ENCODE data around the gene CD44.

CD44 gene

DNA sequence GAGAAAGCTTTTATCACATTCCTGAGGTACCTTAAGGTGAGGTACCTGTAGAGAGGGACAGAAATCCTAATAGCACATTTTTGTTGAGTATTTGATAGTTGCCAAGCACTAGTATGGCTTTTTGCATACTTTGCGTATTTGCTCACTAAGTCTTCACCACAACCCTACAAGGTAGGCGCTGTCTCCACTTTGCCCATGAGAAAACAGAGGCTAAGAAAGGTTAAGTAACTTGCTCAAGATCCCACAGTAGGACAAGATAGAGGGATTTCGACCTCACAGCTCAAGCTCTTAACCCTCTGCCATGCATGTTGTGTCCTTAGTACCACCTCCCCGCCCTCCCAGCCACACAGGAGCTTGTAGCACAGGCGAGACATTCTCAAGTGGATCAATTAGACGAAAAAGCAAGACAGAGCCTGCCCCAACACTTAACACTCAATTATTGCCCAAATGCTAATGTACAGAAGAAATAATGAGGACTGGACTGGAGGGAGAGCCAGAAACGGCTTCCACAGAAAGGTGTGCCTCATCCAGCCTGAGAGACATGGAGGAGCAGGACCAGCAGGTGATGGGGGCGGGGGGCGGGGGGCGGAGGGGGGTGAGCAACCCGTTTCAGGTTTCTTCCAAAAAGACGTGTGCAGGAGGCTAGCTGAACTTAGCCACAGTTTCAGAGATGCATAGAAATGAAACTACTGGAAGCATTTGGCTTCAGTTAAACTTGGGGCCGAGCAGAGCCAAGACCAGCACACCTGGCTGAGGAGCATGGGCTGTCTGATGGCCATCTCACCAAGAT is 26.7 kb upstream of the CD44 start:
- DNase-seq (ENCODE audit: low read depth), result no peak

DNA sequence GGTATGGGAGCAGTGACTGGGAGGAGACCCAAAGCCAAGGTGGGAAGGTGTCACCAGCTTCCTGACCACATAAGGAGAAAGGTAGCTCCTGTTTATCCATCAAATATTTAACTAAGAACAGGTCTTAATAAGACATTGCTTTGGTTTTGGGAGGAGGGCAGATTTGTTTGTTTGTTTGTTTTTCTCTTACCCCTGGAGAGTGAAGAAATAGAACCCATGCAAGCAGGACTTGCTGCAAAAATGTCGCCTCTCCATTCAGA is 26.2 kb upstream of the CD44 start:
- no peak for DNase-seq (ENCODE audit: low read depth)

DNA sequence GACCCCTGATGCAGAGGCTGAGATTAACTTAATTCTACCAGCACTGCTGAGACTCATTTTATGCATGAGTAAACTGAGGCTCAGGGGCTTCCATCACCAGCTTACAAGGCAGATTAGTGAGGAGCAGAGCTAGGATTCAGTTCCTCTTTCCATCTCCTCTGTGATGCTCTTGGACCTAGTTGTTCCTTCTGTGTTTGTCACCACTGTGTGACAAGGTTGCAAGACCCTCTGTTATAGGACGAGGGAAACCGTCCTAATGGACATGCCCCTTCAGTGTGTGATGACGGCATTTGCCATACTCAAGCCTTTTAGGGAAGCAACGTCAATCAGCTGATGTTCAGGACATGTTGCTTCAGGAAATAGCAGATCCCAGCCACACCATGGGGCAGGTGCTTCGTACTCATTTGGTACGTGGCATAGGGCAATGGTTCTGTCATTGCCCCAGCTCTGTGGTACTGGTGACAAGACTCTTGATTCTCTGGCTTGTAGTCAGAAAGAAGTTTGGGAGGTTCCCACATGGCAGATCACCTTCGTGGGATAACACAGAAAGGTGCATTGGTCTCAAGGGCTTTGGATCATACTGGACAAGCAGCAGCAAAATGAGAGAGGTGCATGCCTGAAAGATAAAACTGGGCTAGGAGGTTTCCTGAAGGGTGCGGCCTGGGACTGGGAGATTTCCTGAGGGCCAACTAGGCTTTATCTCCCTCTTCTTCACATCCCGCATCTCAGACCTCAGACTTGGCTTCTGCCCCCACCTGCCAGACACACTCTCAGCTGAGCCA is 23.9 kb upstream of the CD44 start:
- DNase-seq (ENCODE audit: low read depth), result no peak

DNA sequence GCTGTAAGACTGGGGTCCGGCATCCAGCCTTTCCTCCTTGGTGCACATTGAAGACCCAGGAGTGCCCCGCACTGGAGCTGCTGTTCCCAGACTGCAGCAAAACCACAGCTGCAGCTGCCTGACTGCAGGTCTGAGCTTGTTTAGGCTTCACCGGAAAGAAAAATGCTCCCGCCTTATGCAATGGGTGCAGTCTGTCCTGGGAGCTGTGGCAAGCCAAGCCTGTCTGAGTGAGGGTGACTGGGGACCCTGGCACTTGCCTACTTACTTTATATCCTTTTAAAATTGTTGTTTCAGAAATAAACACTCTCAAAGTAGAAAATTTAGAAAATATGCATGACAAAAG is 23.3 kb upstream of the CD44 start:
- DNase-seq (ENCODE audit: low read depth), result no peak

DNA sequence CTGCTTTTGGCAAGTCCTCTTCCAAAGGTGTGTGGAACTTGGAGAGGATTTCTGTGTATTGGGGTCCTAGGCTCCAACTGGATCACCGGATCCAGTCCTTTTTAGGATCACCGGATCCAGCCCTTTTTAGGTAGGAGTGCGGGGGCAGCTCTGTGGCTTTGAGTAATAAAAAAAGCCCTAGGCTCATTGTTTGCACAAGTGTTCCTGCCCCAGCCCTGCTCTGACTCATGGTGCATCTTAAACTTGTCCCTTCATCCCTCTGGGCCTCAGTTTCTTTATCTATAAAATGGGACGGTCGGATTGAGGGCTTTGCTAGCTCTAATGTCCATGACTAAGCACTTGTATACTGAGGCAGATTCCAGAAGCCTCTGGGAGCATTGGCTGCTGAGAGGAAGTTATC is 22.7 kb upstream of the CD44 start:
- no peak for DNase-seq (ENCODE audit: low read depth)

DNA sequence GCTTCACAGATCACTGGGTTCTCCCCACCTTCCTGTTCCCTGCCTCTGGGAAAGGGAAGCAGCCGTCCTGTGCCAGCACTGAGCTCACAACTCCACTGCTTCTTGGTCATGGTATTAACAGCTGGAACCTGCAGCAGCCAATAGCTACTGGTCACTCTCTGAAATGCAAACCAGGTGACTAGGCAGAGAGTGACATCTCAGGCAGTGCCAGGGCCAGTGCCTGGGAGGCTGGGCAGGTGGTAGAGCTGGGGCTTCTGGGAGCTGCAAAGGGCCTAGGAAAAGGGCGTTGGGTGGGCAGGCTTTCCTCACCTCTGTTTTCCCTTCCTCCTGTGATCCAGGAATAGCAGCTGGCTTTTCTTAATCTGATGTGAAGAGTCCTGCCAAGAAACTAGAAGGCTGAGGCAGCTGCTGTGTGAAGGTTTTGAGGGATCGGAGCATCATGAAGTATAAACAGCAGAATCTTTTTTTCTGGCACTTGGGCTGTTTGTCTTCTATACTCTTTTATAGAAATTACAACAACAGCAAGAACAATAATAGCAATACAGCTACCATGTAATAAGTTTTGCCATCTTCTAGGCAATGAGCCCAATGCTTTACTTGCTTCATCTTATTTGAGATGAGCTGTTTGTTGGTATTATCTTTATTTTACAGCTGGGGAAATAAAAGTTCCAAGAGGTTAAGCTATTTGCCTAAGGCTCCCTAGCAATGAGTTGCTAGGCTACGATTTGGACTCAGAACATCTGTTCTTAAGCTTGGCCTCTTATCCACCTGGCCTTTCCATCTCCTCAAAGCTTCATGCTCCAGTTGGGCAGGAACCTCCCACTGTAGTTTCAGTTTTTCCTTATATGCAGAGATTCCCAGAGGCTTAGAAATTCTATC is 22.0 kb upstream of the CD44 start:
- DNase-seq (ENCODE audit: low read depth), result peak; percentile 79

DNA sequence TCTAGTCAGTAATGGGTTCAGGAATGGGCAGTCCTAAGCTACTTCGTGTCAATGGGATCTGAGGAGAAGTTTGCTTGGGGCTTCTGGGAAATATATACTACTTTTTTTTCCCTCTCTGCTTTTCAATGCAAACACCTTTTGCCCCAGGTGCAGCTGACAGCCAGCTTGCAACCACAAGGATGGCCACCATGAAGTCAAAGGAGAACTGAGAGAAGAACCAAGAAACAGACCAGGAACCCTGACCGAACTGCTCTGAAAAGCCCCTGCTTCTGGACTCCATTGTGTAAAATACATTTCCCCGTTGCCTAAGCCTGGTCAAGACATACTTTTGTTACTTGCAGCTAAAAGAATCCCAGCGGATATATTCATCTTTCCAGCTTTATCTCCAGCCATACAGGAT is 20.1 kb upstream of the CD44 start:
- no peak for DNase-seq (ENCODE audit: low read depth)

DNA sequence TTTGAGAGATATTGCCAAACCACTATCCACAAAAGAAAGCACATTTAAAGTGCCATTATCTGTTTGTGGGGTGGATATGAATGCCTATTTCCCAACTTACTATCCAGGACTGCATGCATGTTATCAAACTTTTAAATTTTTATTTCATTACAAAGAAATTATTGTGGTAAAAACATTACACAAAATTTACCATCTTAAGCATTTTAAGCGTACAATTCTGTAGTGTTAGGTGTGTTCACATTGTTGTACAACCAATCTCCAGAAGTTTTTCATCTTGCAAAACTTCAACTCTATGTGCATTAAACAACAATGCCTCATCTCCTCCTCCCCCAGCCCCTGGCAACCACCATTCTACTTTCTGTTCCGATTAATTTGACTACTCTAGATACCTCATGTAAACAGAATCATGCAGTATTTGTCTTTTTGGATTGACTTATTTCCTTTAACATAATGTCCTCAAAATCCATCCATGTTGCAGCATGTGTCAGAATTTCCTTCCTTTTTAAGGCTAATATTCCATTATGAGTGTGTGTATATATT is 17.6 kb upstream of the CD44 start:
- DNase-seq (ENCODE audit: low read depth), result no peak

DNA sequence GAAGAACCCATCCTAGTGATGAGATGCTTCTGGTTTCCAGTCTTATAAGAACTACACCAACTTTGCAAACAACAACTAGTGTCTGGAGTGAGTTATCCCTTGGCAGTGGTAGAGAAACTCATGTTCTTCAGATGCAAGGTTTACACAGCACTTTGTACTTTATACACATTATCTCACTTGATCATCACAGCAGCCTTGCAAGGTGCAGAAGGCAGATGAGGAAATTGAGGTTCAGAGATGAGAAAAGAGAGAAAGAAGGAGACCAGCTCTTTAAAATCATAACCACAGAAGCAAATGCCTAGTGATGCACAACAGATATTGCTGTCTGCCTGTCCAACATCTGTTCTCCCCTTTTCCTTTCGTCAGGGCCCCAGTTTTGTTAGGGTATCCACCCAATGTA is 16.7 kb upstream of the CD44 start:
- DNase-seq (ENCODE audit: low read depth), result no peak

DNA sequence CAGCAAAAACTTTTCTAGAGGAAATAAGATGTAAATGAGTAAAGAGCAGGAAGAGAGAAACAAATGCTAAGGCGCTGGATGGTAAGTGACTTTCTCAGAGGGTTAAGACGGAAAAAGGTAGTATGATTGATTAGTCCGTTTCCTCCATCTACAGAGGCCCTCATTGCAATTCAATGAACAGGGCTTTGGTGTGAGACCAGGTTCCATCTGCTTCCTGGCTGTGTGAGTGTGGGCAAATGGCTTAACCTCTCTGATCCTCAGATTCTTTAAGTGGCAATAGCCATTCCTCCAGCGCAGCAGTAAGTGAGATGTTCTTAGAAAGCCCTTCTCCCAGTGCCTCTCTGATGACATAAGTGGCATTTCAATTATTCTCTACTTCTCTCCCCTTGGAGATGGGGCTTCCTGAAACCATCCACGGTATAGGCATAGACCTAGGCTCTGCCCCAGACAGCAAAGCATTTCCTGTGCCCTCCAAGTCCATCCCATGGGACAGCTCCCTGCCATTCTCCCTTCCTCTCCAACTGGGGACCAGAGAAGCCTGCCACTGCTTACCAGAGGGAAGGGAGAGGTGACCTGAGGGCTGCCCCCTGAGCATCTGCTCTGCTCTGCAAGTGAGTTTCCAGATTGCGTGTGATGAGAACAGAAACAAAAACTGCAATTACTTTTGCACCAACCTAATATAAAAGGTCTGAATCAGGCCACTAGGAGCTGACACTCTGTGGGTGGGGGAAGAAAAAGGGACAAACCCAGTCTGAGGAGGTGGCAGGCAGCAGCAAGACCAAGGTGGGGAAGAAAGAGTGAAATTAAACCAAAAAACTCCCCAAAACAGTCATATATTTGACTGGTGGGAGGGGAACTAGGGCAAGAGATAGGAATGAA is 12.7 kb upstream of the CD44 start:
- DNase-seq (ENCODE audit: low read depth), result no peak

DNA sequence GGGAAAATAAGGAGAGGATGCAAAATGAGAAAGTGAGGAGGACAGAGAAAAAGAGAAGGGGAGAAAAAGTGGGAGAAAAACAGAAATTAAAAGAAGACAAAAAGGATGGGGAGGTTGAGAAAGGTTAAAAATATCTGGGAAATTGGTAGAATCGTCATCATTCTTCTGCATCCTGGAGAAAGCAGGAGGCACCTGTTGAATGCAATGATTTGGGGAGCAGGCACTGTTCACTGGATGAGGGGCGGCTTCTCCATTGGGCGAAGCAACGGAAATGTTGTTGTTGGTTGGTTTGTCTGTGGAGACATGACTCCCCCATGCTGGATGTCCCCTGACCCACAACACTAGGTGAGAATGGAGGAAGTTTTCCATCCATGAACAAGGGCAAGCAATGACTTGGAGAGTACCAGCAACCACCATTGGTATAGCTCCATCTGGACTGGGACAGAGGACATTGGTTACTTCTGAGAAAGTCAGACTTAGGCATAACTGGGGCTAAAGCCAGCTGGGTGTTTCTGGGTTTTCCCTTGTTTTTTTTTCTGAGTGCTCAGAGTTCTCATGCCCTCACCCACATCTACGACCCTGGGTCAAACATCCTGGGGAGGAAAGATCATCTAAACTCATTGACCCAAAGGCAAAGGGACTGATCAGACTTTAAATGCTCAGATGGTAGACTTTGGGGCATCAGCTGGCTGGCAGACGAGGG is 11.9 kb upstream of the CD44 start:
- no peak for DNase-seq (ENCODE audit: low read depth)

DNA sequence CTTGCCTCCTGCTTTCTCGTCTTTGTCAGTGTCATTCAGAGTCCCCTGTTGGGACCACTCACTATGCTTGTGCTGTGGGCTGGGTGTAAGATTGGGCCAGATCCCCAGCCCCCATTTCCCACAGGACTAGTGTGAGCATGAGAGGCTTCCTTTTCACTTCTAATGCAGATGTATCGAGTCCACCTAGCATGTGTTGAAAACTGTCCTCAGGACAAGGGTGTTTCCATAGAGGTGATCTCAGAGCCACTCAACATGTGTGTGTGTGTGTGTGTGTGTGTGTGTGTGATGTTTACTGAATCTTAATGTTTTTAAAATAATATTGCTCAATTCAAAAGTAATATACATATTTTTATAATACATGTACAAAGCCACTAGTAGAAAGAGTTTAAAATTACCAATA is 11.4 kb upstream of the CD44 start:
- DNase-seq (ENCODE audit: low read depth), result no peak

DNA sequence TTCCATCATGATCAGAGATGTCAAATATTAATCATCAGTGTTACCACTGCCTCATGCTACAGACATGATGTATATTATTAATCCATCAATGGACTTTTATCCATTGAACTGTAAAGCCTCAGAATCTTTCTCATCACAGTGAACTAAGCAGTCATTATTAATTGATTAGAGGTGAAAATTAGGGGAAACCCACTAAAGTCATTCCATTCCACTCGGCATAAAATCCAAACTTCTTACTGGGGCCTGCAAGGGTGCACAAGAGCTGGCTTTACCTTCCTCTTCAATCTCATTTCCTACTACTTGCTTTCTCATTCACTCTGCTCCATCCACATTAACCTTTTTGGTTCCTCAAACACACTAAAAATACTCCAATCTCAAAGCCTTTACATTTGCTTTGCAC is 7.9 kb upstream of the CD44 start:
- DNase-seq (ENCODE audit: low read depth), result no peak

DNA sequence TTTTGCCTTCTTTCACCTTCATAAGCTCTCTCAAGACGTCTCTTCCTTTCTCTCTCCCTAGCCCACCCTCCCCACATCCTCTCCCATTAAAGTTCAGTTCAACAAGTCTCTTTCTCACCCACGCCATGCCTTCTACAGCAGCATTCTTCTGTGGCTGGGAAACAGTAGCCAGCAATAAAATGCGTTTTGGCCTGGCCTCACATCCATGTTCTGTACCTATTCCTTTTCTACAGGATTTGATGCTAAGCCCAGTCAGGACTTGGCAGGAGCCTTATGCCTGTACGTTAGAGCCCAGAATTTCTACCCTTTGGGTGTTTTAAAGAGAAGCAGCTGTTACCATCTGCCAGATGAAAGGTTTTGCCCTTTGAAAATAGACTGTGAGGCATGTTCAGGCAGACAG is 7.1 kb upstream of the CD44 start:
- DNase-seq (ENCODE audit: low read depth), result no peak

DNA sequence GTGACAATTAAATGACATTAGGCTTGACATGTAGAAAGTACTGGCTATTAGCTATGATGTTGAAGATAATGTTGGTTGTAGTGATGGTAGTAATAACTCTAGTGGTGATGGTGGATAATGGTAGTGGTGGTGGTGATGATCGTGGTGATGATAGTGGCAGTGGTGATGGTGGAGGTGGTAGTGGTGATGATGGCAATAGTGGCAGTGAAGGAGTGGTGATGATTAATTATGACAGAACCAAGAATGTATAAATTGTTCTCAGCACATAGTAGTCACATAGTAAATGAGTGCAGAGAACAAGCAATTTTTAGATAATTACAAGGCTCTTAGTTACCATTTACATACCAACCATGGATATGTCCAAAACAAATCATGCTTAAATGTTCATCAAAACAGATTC is 5.3 kb upstream of the CD44 start:
- no peak for DNase-seq (ENCODE audit: low read depth)

DNA sequence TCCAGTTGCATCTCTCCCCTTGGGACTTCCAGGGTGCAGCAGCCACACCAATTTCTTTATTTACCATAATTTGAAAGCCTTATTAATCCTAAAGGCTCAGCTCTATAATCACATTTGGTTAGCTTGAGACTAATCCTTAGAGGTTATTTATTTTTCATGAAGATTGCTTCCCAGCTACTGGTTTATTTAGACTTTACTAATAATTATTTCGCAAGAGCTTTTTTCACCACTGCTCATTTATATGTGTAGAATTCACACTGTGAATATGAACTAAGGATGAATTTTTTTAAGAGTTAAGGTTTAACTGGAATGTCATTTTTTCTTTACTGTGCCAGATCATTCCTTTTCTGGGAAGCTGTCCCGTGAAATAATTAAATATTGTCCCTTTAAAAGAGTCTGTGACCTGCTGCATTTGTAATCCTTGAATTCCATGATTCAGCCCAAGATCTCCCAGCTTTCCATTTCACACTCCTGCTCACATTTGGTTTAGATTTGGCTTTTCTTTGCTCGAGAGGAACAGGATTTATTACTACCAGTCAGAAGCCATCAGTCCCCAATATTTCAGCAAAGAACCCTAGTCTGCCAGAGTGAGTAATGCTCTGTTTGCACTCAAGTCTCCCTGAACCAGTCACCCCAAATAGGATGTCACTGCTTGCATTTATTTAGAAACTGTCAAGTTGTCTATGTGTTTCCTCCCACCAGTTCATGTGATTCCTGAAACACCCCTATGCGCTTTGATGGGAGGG is 4.4 kb upstream of the CD44 start:
- DNase-seq (ENCODE audit: low read depth), result no peak

DNA sequence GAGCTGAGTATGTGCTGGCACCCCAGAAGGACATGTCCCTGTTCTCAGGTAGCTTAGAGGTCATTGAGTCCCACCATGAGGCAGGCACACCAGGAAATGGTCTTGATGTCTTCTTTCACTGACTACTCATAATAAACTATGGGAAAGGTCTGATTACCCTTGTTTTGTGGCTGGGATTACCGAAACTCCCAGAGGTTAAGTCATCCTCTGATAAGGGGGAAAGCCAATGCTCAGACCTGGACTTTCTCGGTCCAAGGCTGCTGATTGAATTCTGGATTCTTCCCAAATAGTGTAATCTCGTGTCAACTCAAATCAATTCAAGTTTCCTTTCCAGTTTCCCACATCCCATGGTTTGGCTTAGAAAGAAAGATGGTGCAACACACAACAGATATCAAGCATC is 3.7 kb upstream of the CD44 start:
- DNase-seq (ENCODE audit: low read depth), result no peak

DNA sequence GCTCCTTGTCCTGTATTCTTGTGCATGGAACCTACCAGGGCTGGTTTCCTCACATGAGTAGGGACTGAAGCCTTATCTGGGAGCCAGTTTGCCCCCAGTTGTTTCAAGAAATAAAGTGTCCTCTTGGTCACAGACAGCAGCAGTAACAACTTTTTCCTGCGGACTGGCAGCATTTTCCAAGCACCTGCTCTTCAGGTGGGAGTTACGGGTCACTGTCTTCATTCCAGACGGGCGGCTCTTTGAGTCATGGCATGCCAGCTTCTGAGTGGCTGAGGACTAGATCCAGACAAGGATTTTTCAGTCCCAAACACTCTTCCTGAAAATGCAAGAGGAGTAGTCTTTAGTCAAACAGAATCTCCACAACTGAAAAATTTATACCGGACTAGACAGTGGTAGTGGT is 2.7 kb upstream of the CD44 start:
- no peak for DNase-seq (ENCODE audit: low read depth)

DNA sequence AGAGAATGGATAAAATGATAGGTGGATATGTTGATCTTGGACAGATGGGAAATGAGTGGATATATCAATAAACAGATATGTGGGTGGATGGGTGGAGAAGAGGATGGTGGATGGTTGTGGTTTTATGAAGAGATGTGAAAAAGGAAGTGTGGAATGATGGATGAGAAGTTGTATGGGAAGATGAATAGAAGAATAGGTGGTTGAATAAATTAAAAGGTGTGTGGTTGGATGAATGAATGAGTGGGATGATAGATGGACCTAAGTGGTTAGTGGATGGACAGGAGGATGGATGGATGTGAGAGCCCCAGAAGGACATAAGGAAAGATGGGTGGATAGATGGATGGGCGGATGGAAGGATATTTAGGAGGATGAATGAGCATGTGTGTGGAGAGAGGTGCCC is 913 bp upstream of the CD44 start:
- no peak for DNase-seq (ENCODE audit: low read depth)

DNA sequence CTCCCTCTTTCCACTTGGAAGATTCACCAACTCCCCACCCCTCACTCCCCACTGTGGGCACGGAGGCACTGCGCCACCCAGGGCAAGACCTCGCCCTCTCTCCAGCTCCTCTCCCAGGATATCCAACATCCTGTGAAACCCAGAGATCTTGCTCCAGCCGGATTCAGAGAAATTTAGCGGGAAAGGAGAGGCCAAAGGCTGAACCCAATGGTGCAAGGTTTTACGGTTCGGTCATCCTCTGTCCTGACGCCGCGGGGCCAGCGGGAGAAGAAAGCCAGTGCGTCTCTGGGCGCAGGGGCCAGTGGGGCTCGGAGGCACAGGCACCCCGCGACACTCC is 397 bp upstream of the CD44 start:
- no peak for DNase-seq (ENCODE audit: low read depth)

Measured in fibroblast of the conjunctiva (primary cell).